OCI-LY3 (cell line): ENCODE measurements around the gene ZNF83.
"Not testable (repeated sequence)": the region's sequence is repeated elsewhere in the genome, so short reads cannot be mapped to it uniquely, and the experiment has no call there.

Experiments
- H2AFZ ChIP-seq: fragments of 200-600, 300-600 bp; shearing (Covaris generic); 2 replicates; pipeline ENCODE4 v1.6.0; 2014; ENCODE audit warnings: antibody characterized with exemption, low read depth, low read length
- H3K27ac ChIP-seq: fragments of 200-600, 300-600 bp; sonication (generic); 2 replicates; pipeline ENCODE4 v1.5.1; 2014; ENCODE audit warnings: mild to moderate bottlenecking, low read length, moderate library complexity, mixed read lengths
- H3K27me3 ChIP-seq: fragments of 200-600, 300-600 bp; sonication (generic); 2 replicates; pipeline ENCODE4 v1.6.1; 2014; ENCODE audit warnings: low read depth, low read length, mixed read lengths
- H3K36me3 ChIP-seq: fragments of 200-600, 300-600 bp; sonication (generic); replicated peaks from 2 replicates; pipeline ENCODE3; 2014; ENCODE audit warnings: low read depth, low read length, mixed read lengths
- H3K4me1 ChIP-seq: fragments of 300-600, 200-600 bp; sonication (generic); 2 replicates; pipeline ENCODE4 v1.6.1; 2014; ENCODE audit warnings: low read length, mixed read lengths
- H3K4me2 ChIP-seq: fragments of 200-600, 300-600 bp; sonication (generic); 2 replicates; pipeline ENCODE4 v1.6.1; 2014; ENCODE audit warnings: low read length, mixed read lengths
- H3K4me3 ChIP-seq: fragments of 300-600, 200-600 bp; sonication (generic); 2 replicates; pipeline ENCODE4 v1.5.1; 2014; ENCODE audit warnings: antibody characterized with exemption, mild to moderate bottlenecking, low read length, moderate library complexity
- H3K79me2 ChIP-seq: fragments of 300-600, 200-600 bp; shearing (Covaris generic); 2 replicates; pipeline ENCODE4 v1.6.1; 2014; ENCODE audit warnings: mild to moderate bottlenecking, low read length, mixed read lengths
- H3K9ac ChIP-seq: fragments of 300-600, 200-600 bp; shearing (Covaris generic); 2 replicates; pipeline ENCODE4 v1.6.0; 2014; ENCODE audit warnings: mild to moderate bottlenecking, low read length, moderate library complexity
- H3K9me3 ChIP-seq: fragments of 200-600, 300-600 bp; shearing (Covaris generic); 2 replicates; pipeline ENCODE4 v1.6.1; 2014; ENCODE audit warnings: low read length, mixed read lengths; ENCODE audit not compliant: insufficient read depth
- H4K20me1 ChIP-seq: fragments of 200-600, 300-600 bp; sonication (generic); 2 replicates; pipeline ENCODE4 v1.6.1; 2016; ENCODE audit warnings: low read length, mixed read lengths; ENCODE audit not compliant: insufficient read depth
- EZH2phosphoT487 ChIP-seq: fragments of 200-600 bp; shearing (Covaris generic); IDR thresholded peaks from 2 replicates; pipeline ENCODE4 v1.6.1; 2018; ENCODE audit warnings: antibody characterized with exemption, mixed run types, low read depth
- TF ChIP-seq, protein P1 (sequence below): fragments of 200-600, 300-600 bp; sonication (generic); IDR thresholded peaks from 2 replicates; pipeline ENCODE4 v1.5.1; 2014; ENCODE audit warnings: antibody characterized with exemption, low read length, low read depth

The ZNF83 gene

DNA sequence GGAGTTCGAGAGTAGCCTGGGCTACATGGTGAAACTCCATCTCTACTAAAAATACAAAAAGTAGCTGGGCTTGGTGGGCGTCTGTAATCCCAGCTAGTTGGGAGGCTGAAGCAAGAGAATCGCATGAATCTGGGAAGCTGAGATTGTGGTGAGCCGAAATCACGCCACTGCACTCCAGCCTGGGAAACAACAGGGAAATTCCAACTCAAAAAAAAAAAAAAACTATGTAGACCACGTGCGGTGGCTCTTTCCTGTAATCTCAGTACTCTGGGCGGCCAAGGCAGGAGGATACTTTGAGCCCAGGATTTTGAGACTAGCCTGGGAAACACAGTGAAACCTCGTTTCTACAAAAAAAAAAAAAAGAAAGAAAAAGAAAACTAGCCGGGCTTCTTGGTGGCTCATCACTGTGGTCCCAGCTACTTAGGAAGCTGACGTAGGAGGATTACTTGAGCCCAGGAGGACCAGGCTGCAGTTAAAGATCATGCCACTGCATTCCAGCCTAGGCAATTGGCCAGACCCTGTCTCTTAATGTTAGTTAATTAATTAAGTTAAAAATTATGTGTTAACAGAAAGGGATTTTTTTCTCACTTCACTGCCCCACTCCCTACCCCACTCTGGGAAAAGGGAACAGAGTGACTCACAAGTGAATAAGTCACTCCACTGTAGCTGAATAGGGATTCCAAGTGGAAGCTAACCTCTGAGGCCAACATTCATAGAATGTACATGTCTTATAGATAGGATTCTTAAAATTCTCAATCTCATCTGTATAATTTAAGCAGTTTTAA lies 2.2 kb downstream of the ZNF83 start:
- Histone ChIP-seq H3K4me2 (no peak overlapping the region), H3K36me3 (peaks cover 3% of the 10 kb centered on the region), H4K20me1 (no peaks in the 10 kb centered on the region), H3K4me1 (peaks cover 9% of the 10 kb centered on the region), H2AFZ (no peak overlapping the region), H3K79me2 (peaks cover 11% of the 10 kb centered on the region), H3K9me3 (no peaks in the 10 kb centered on the region), H3K9ac (no peak overlapping the region), H3K27me3 (no peaks in the 10 kb centered on the region), H3K4me3 (no peak overlapping the region), H3K27ac (no peak overlapping the region)
- no peak for TF ChIP-seq EZH2phosphoT487
- TF ChIP-seq, protein P1, sequence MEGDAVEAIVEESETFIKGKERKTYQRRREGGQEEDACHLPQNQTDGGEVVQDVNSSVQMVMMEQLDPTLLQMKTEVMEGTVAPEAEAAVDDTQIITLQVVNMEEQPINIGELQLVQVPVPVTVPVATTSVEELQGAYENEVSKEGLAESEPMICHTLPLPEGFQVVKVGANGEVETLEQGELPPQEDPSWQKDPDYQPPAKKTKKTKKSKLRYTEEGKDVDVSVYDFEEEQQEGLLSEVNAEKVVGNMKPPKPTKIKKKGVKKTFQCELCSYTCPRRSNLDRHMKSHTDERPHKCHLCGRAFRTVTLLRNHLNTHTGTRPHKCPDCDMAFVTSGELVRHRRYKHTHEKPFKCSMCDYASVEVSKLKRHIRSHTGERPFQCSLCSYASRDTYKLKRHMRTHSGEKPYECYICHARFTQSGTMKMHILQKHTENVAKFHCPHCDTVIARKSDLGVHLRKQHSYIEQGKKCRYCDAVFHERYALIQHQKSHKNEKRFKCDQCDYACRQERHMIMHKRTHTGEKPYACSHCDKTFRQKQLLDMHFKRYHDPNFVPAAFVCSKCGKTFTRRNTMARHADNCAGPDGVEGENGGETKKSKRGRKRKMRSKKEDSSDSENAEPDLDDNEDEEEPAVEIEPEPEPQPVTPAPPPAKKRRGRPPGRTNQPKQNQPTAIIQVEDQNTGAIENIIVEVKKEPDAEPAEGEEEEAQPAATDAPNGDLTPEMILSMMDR, result no peak

DNA sequence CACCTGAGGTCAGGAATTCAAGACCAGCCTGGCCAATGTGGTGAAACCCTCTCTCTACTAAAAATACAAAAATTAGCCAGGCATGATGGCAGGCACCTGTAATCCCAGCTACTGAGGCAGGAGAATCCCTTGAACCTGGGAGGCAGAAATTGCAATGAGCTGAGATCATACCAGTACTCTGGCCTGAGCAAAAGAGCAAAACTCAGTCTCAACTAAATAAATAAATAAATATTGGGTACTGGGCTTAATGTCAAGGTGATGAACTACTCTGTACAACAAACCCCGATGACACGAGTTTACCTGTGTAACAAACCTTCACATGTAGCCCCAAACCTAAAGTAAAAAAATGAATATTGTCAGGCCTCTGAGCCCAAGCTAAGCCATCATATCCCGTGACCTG lies 10.7 kb downstream of the ZNF83 start:
- not testable (repeated sequence) for H3K4me3 ChIP-seq, H3K27ac ChIP-seq, H2AFZ ChIP-seq, H3K27me3 ChIP-seq, H3K4me2 ChIP-seq, H3K79me2 ChIP-seq, H3K9me3 ChIP-seq, H3K4me1 ChIP-seq, H3K9ac ChIP-seq, H4K20me1 ChIP-seq
- peaks cover 23% of the 10 kb centered on the region for H3K36me3 ChIP-seq

DNA sequence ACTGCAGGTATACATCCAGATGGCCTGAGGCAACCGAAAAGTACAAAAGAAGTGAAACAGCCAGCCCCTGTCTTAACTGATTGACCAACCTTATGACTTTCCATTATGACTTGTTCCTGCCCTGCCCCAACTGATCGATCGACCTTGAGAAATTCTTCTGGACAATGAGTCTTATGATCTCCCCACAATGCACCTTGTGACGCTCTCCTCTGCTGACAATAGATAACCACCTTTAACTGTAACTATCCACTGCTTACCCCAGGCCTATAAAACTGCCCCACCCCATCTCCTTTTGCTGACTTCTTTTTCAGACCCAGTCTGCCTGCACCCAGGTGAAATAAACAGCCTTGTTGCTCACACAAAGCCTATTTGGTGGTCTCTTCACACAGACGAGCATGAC lies 11.2 kb downstream of the ZNF83 start:
- H3K4me1 ChIP-seq, result peaks cover 7% of the 10 kb centered on the region
- no peak for TF ChIP-seq EZH2phosphoT487
- TF ChIP-seq, protein P1, result no peak
- H3K27ac ChIP-seq, result no peak overlapping the region
- H3K9ac ChIP-seq, result no peak overlapping the region
- H3K36me3 ChIP-seq, result peaks cover 27% of the 10 kb centered on the region
- no peaks in the 10 kb centered on the region for H4K20me1 ChIP-seq
- H3K9me3 ChIP-seq, result no peaks in the 10 kb centered on the region
- H2AFZ ChIP-seq, result no peak overlapping the region
- no peak overlapping the region for H3K4me3 ChIP-seq
- no peaks in the 10 kb centered on the region for H3K27me3 ChIP-seq
- peaks cover 6% of the 10 kb centered on the region for H3K79me2 ChIP-seq
- H3K4me2 ChIP-seq, result no peak overlapping the region

- Histone ChIP-seq H3K9ac (no peak overlapping the region), H3K79me2 (peaks cover 6% of the 10 kb centered on the region), H3K27ac (no peak overlapping the region), H3K9me3 (peaks cover under 1% of the 10 kb centered on the region; the same call in 1 of the 2 replicates), H3K4me2 (no peak overlapping the region), H3K27me3 (no peaks in the 10 kb centered on the region), H3K36me3 (peaks cover 62% of the 10 kb centered on the region), H3K4me3 (no peak overlapping the region), H3K4me1 (peaks cover 20% of the 10 kb centered on the region), H4K20me1 (no peaks in the 10 kb centered on the region), H2AFZ (no peak overlapping the region)
- TF ChIP-seq, protein P1, result no peak
- no peak for TF ChIP-seq EZH2phosphoT487
Observed at GRCh38 chr19:52622261-52622660, 15.9 kb downstream of the ZNF83 start.
